C4-2B (cell line): Measurements from ENCODE around the gene ALX4.

Experiments used
- ZFX ChIP-seq: fragments of 450-650 bp; IDR thresholded peaks from 2 replicates; pipeline ENCODE4 v1.6.1; 2017
- TF ChIP-seq, protein P1 (sequence below): fragments of 450-650 bp; conservative IDR thresholded peaks from 2 replicates; pipeline ENCODE4 v1.5.1; 2017; ENCODE audit warnings: mild to moderate bottlenecking

DNA sequence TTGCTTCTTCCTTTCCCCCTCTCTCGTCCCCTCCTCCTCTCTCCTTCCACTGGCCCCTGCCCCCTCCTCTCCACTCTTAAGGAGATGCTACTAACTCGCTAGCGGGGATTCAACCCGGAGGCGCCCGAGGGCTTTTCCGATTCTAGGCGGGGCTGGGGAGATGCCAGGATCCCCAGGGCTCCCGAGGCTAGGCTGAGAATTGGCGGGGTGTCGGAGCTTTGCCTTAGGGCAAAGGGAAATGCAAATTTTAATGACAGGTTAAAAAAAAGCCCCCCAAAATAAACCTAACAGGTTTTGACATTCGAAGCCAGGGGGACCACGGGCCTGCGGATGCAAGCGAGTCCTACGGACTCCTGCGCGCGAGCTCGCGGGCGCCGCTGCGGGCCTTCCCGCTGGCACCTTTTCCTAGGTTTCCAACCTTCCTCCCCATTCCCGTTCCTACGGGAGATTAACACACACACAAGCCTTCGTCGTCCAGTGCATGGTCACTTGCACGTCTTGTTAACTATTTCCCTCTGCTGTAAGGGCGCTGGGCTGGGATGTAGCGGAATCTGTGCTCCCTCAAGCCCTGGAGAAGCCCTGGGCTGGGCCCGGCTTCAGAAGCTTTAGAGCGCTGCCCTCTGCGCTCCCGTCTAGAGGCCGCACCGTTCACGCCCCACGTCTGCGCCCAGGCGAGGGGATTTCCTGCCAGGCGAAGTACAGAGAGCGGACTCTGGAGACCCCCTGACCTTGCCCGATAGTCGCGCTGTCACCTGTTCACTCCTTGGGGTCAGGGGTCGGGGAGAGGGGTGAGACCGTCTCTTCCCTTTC, 729 bp upstream of the ALX4 start:
- TF ChIP-seq, protein P1, sequence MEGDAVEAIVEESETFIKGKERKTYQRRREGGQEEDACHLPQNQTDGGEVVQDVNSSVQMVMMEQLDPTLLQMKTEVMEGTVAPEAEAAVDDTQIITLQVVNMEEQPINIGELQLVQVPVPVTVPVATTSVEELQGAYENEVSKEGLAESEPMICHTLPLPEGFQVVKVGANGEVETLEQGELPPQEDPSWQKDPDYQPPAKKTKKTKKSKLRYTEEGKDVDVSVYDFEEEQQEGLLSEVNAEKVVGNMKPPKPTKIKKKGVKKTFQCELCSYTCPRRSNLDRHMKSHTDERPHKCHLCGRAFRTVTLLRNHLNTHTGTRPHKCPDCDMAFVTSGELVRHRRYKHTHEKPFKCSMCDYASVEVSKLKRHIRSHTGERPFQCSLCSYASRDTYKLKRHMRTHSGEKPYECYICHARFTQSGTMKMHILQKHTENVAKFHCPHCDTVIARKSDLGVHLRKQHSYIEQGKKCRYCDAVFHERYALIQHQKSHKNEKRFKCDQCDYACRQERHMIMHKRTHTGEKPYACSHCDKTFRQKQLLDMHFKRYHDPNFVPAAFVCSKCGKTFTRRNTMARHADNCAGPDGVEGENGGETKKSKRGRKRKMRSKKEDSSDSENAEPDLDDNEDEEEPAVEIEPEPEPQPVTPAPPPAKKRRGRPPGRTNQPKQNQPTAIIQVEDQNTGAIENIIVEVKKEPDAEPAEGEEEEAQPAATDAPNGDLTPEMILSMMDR, result no peak
- TF ChIP-seq ZFX, result no peak
